ENCODE data around the gene FBXW8. TPM values are rescaled to one million over a fixed set of nuclear protein-coding genes. Genes with fewer than 3 reads are reported as not detected.

Gene FBXW8
- total RNA-seq, 1 donor from 2014 or later = 13.8 TPM

- no peaks in the 10 kb centered on the region for H3K9me3 ChIP-seq
- H3K27me3 ChIP-seq = no peaks in the 10 kb centered on the region
- H3K4me1 ChIP-seq = no peaks in the 10 kb centered on the region
- intact Hi-C loops (cut with DNase I) = no loop called here
- no peak for DNase-seq (ENCODE audit: extremely low spot score in 2 of 2)
- TF ChIP-seq POLR2A (IDR thresholded peaks at IDR 0.05) = no peak
- no peak for TF ChIP-seq CTCF (IDR thresholded peaks at IDR 0.05)
- TF ChIP-seq POLR2AphosphoS5 (IDR thresholded peaks at IDR 0.05; ENCODE audit: insufficient read depth in 1 of 2, low read depth in 1 of 2) = no peak
- no peak overlapping the region for H3K4me3 ChIP-seq
- H3K36me3 ChIP-seq = no peaks in the 10 kb centered on the region
- H3K27ac ChIP-seq = no peak overlapping the region
These were observed 159.5 kb downstream of the FBXW8 start for GRCh38 chr12:117069926-117070900.

DNA sequence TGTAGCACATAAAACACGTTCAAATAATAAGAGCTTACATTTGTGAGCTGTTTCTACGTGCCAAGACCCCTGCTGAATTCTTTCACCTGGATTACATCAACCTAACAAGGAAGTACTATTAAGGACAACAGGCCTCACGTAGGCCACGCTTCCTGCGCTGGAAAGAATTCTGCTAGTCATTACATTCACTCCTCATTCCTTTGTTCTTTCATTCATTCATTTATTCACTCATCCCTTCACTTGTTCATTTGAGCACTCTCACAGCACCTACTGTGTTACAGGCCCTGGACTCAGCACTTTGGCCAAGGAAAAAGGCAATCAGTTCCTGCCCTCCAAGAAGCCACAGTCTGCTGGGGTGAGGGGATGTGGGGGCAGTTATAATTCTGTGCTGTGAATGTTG lies 160.3 kb downstream of the FBXW8 start:
- no peaks in the 10 kb centered on the region for H3K27me3 ChIP-seq
- no peak for DNase-seq (ENCODE audit: extremely low spot score in 2 of 2)
- no peaks in the 10 kb centered on the region for H3K9me3 ChIP-seq
- H3K4me1 ChIP-seq = no peaks in the 10 kb centered on the region
- H3K27ac ChIP-seq = no peak overlapping the region
- intact Hi-C loops (cut with DNase I) = no loop called here
- no peak overlapping the region for H3K4me3 ChIP-seq
- TF ChIP-seq CTCF (IDR thresholded peaks at IDR 0.05) (no peak), POLR2A (IDR thresholded peaks at IDR 0.05) (no peak), POLR2AphosphoS5 (IDR thresholded peaks at IDR 0.05; ENCODE audit: insufficient read depth in 1 of 2, low read depth in 1 of 2) (no peak)
- H3K36me3 ChIP-seq = no peaks in the 10 kb centered on the region

DNA sequence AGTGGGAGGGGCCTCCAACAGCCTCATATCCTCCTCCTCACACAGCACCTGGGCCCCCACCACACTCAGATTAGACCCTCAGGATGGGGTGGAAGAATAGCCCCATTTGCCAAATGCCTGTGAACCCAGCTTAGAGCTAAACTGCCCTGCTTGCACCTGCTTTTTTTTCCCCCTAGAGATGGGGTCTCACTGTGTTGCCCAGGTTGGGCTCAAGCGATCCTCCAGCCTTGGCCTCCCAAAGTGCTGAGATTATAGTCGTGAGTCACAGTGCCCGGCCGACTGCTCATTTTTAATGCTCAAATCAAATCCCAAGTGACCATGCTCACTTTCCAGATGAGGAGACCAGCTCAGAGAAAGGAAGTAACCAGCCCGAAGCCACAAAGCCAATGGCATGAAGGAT lies 161.4 kb downstream of the FBXW8 start:
- Histone ChIP-seq H3K27me3 (no peaks in the 10 kb centered on the region), H3K27ac (no peak overlapping the region), H3K9me3 (no peaks in the 10 kb centered on the region), H3K4me1 (no peaks in the 10 kb centered on the region), H3K36me3 (no peaks in the 10 kb centered on the region), H3K4me3 (no peak overlapping the region)
- intact Hi-C loops (cut with DNase I) = no loop called here
- TF ChIP-seq POLR2A (IDR thresholded peaks at IDR 0.05) (no peak), CTCF (IDR thresholded peaks at IDR 0.05) (no peak), POLR2AphosphoS5 (IDR thresholded peaks at IDR 0.05; ENCODE audit: insufficient read depth in 1 of 2, low read depth in 1 of 2) (no peak)
- no peak for DNase-seq (ENCODE audit: extremely low spot score in 2 of 2)

DNA sequence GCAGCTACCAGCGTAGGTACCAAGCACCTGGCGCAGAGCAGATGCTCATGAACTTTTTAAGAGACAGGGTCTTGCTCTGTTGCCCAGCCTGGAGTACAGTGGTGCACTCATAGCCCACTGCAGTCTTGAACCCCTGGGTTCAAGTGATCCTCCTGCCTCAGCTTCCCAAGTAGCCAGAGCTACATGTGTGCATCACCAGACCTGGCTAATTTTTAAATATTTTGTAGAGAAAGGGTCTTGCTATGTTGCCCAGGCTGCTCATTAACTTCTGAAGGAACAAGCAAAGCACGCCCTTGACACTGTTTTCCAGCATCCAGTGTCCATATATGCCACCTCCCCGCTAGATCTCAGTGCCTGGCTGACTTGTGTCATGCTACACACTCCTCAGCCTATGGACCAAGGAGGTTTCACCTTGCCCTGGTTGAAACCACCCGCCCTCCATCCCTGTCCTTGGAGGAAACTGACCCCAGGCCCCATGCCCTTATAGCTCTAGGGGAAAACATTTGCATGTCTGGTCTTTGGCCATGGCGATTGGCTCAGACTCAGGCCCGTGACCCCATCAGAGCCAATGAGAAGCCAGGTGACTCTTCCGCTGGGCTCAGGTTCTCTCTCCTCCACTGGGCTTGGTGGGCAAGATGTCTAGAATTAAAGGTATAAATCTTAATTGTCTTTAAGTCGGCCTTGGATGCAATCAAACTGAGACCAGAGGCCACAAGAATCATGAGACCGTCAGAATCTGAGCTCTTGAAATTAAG lies 162.2 kb downstream of the FBXW8 start:
- intact Hi-C loops (cut with DNase I) = no loop called here
- TF ChIP-seq POLR2AphosphoS5 (IDR thresholded peaks at IDR 0.05; ENCODE audit: insufficient read depth in 1 of 2, low read depth in 1 of 2) (no peak), POLR2A (IDR thresholded peaks at IDR 0.05) (no peak), CTCF (IDR thresholded peaks at IDR 0.05) (no peak)
- no peak overlapping the region for H3K4me3 ChIP-seq

More for the DNA sequence above, 162.2 kb downstream of the FBXW8 start:
- Histone ChIP-seq H3K36me3 (no peaks in the 10 kb centered on the region), H3K4me1 (no peaks in the 10 kb centered on the region), H3K9me3 (no peaks in the 10 kb centered on the region), H3K27me3 (no peaks in the 10 kb centered on the region), H3K27ac (no peak overlapping the region)
- DNase-seq (ENCODE audit: extremely low spot score in 2 of 2) = no peak

Measured in vagina (tissue), 2 donors.